Mesothelial cell of epicardium (in vitro differentiated cells): Measurements from ENCODE around the gene SYNCRIP. TPM values are rescaled to one million over a fixed set of nuclear protein-coding genes. Genes with fewer than 3 reads are reported as not detected.
"Not testable (repeated sequence)": the region's sequence is repeated elsewhere in the genome, so short reads cannot be mapped to it uniquely, and the experiment has no call there.

Experiments
- DNase-seq, 2 experiments: peaks; one replicate each; pipeline ENCODE4 v3.0.0; 2021; ENCODE audit warnings: low spot score in 2 of 2; ENCODE audit not compliant: unreplicated experiment in 2 of 2
- H3K27ac Mint-ChIP-seq: 2 replicates; pipeline ENCODE4 v1.8.0; 2021; ENCODE audit warnings: mixed read lengths
- H3K27me3 Mint-ChIP-seq: 2 replicates; pipeline ENCODE4 v1.8.0; 2021; ENCODE audit warnings: low read depth, mixed read lengths
- H3K36me3 Mint-ChIP-seq: 2 replicates; pipeline ENCODE4 v1.8.0; 2021; ENCODE audit warnings: mixed read lengths
- H3K4me1 Mint-ChIP-seq: 2 replicates; pipeline ENCODE4 v1.8.0; 2021; ENCODE audit warnings: mixed read lengths
- H3K4me3 Mint-ChIP-seq: 2 replicates; pipeline ENCODE4 v1.8.0; 2021; ENCODE audit warnings: mild to moderate bottlenecking, moderate library complexity, mixed read lengths
- H3K9me3 Mint-ChIP-seq: 2 replicates; pipeline ENCODE4 v1.8.0; 2021; ENCODE audit warnings: mixed read lengths
- total RNA-seq: library from RNA; stranded (reverse); gene quantifications from 3 replicates; pipeline ENCODE4 v1.2.1, GENCODE V29; 2021
- TF ChIP-seq, protein P1 (sequence below): fragments of 200-600 bp; sonication (generic); IDR thresholded peaks from one replicate; pipeline ENCODE4 v1.5.0; 2021; ENCODE audit warnings: antibody characterized with exemption; ENCODE audit not compliant: unreplicated experiment

Gene SYNCRIP
- total RNA-seq, 1 donor from 2014 or later = 129 TPM

DNA sequence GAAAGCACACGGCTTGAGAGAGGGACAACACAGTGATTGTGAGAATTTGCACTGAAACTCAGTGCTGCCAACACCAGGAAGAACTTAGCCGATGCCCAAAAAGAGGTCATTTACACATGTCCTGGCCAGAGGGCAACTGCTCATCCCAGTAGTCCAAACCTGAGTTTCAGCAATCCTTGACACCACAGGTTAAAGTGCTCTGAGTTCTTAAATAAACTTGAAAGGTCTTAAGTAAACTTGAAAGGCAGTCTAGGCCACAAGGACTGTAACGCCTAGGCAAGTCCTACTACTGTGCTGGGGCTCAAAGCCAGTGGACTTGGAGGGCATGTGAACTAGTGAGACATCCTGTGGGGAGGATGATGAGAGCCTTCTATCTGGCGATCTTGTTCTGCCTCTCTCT, 63.1 kb downstream of the SYNCRIP start:
- DNase-seq = no peak
- H3K4me3 Mint-ChIP-seq = no peak overlapping the region
- H3K27ac Mint-ChIP-seq = no peak overlapping the region
- TF ChIP-seq, protein P1, sequence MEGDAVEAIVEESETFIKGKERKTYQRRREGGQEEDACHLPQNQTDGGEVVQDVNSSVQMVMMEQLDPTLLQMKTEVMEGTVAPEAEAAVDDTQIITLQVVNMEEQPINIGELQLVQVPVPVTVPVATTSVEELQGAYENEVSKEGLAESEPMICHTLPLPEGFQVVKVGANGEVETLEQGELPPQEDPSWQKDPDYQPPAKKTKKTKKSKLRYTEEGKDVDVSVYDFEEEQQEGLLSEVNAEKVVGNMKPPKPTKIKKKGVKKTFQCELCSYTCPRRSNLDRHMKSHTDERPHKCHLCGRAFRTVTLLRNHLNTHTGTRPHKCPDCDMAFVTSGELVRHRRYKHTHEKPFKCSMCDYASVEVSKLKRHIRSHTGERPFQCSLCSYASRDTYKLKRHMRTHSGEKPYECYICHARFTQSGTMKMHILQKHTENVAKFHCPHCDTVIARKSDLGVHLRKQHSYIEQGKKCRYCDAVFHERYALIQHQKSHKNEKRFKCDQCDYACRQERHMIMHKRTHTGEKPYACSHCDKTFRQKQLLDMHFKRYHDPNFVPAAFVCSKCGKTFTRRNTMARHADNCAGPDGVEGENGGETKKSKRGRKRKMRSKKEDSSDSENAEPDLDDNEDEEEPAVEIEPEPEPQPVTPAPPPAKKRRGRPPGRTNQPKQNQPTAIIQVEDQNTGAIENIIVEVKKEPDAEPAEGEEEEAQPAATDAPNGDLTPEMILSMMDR = no peak
- peaks cover 32% of the 10 kb centered on the region for H3K9me3 Mint-ChIP-seq
- peaks cover 8% of the 10 kb centered on the region for H3K4me1 Mint-ChIP-seq
- peaks cover 37% of the 10 kb centered on the region for H3K36me3 Mint-ChIP-seq
- no peaks in the 10 kb centered on the region for H3K27me3 Mint-ChIP-seq

DNA sequence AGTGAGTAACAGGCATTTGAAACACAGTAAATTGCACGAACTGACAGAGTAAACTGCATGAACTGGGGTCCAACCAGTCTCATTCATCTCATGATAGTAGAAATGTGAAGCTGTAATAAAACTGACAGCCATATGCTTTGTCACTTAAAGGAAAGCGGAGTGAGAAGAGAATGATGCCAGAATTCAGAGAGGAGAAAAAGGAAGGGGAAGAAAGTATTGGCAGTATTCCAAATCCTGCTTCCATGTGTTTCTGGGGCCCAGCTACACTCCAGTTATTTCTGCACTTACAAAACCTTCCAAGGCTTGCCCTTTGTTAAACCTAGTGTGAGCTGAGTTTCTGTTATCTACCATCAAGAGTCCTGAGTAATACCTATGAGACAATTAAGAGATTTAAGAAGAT, 66.2 kb downstream of the SYNCRIP start:
- TF ChIP-seq, protein P1 = no peak
- no peak for DNase-seq
- peaks cover 5% of the 10 kb centered on the region for H3K9me3 Mint-ChIP-seq
- H3K36me3 Mint-ChIP-seq = peaks cover 12% of the 10 kb centered on the region
- H3K27ac Mint-ChIP-seq = no peak overlapping the region
- H3K27me3 Mint-ChIP-seq = no peaks in the 10 kb centered on the region
- no peak overlapping the region for H3K4me3 Mint-ChIP-seq
- H3K4me1 Mint-ChIP-seq = peaks cover 8% of the 10 kb centered on the region

DNA sequence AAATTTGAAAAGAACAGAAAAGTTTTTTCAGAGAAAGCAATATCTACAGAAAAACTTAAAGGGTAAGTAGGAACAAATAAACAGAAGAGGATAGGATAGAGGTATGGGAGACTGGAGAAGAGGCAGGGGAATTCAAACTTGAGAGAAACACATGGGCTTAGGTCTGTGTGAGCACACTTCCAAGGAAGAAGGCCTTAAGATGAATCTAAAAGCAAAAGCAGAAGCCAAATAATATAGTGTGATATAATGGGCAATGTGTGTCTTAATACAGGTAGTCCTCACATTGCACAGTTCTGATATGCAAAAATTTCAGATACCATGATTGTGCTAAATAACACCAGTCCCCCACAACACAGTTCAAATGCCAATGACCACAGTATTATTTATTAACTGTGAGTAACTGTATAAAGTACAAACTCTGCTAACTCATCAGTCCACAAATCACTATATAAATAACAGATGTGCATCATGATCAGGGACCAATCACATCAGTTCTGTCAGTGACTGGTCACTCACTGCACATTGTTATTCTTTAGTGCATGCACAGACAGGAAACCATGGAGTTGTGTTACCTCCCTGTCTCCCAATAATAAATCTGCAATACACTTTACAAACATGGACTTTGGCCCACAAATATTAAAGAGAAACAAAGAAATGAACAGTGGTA, 67.6 kb downstream of the SYNCRIP start:
- Mint-ChIP-seq H3K27me3 (no peaks in the 10 kb centered on the region), H3K9me3 (no peaks in the 10 kb centered on the region), H3K36me3 (peaks cover 8% of the 10 kb centered on the region), H3K27ac (no peak overlapping the region), H3K4me3 (no peak overlapping the region), H3K4me1 (peaks cover 8% of the 10 kb centered on the region)
- DNase-seq = no peak
- TF ChIP-seq, protein P1 = no peak

DNA sequence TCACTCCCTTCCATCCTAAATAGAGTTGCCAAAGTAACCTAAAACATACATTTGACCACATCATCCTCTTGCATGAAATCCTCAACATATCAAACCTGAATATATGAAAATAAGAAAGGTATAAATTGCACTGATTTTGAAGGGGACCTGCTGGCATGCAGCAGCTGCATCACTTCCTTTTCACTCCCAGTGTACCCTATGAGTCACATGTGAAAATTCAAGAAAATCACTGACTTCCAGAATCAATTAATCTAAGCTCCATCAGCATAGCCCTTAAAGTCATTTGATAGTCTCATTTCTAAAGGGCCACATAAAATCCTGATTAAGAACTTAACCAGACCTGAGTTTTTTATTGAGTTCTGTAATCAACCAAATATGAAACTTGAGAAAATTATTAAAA, 73.4 kb downstream of the SYNCRIP start:
- no peaks in the 10 kb centered on the region for H3K4me1 Mint-ChIP-seq
- no peak overlapping the region for H3K27ac Mint-ChIP-seq
- H3K4me3 Mint-ChIP-seq = no peak overlapping the region
- no peaks in the 10 kb centered on the region for H3K27me3 Mint-ChIP-seq
- H3K9me3 Mint-ChIP-seq = peaks cover 1% of the 10 kb centered on the region
- TF ChIP-seq, protein P1 = no peak
- H3K36me3 Mint-ChIP-seq = peaks cover 19% of the 10 kb centered on the region
- no peak for DNase-seq

DNA sequence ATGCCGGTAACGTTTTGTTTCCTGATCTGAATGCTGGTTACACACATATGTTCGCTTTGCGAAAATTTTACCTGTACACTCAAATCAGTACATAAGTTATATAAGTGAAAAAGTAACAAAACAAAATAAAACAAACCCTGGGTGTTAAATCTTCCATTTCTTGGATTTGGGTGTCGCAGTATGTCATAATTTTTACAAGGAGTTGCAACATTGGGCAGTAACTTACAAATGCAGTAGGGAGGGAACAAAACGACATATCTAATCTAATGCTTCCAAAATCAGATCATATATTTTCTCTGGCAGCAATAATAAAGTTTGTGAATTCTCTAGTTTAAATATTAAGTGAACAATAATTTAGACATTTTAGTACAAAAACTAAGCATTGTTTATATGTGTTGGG, 74.3 kb downstream of the SYNCRIP start:
- H3K27ac Mint-ChIP-seq = peak overlapping the region; percentile 5
- H3K27me3 Mint-ChIP-seq = no peaks in the 10 kb centered on the region
- H3K4me3 Mint-ChIP-seq = no peak overlapping the region
- DNase-seq = no peak
- H3K36me3 Mint-ChIP-seq = peaks cover 23% of the 10 kb centered on the region
- TF ChIP-seq, protein P1 = no peak
- H3K4me1 Mint-ChIP-seq = no peaks in the 10 kb centered on the region
- peaks cover 4% of the 10 kb centered on the region for H3K9me3 Mint-ChIP-seq

DNA sequence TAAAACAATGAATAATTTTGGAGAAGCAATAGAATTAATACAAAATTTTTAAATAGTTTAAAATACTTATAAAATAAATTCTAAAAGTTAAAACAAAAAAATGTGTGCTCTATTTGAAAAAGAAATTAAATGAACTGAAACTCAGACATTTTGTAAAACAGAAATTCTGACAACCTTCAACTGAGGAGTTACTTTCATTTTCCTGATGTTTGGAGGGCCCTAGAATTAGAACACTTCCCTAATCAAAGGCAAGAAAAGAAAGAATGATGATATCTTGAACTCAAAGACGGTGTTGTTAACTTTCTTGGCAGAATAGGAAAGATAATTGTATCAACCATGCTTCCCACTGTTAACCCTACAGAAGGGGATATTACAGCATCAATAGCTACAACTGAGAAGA, 77.0 kb downstream of the SYNCRIP start:
- no peak overlapping the region for H3K27ac Mint-ChIP-seq
- H3K4me3 Mint-ChIP-seq = no peak overlapping the region
- TF ChIP-seq, protein P1 = no peak

DNA sequence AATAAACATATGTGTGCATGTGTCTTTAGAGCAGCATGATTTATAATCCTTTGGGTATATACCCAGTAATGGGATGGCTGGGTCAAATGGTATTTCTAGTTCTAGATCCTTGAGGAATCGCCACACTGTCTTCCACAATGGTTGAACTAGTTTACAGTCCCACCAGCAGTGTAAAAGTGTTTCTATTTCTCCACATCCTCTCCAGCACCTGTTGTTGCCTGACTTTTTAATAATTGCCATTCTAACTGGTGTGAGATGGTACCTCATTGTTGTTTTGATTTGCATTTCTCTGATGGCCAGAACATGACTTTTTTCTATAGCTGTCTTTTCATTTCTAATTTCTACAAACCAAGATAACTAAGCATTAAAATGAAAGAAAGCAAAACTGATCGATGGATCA, 78.5 kb downstream of the SYNCRIP start:
- H3K4me3 Mint-ChIP-seq, H3K27me3 Mint-ChIP-seq, H3K4me1 Mint-ChIP-seq, H3K9me3 Mint-ChIP-seq, H3K27ac Mint-ChIP-seq, DNase-seq: not testable (repeated sequence)
- peaks cover 28% of the 10 kb centered on the region for H3K36me3 Mint-ChIP-seq

More for the DNA sequence above, 77.0 kb downstream of the SYNCRIP start:
- Mint-ChIP-seq H3K4me1 (no peaks in the 10 kb centered on the region), H3K36me3 (peaks cover 25% of the 10 kb centered on the region), H3K27me3 (no peaks in the 10 kb centered on the region), H3K9me3 (peaks cover 7% of the 10 kb centered on the region)
- DNase-seq = no peak
